Loucy (cell line): ENCODE data around the gene M1AP.

Source experiments
- H2AFZ ChIP-seq: fragments of 200-600 bp; sonication (generic); 2 replicates; pipeline ENCODE4 v1.6.0; 2016; ENCODE audit warnings: antibody characterized with exemption, mild to moderate bottlenecking, low read length, moderate library complexity
- H3F3A ChIP-seq: fragments of 200-600 bp; 2 replicates; pipeline ENCODE4 v1.6.0; 2016; ENCODE audit warnings: antibody characterized with exemption, low read depth, mild to moderate bottlenecking
- H3K27me3 ChIP-seq: fragments of 200-600 bp; sonication (generic); 2 replicates; pipeline ENCODE4 v1.6.1; 2014; ENCODE audit warnings: low read length, mild to moderate bottlenecking; ENCODE audit not compliant: insufficient read depth, poor library complexity, severe bottlenecking
- H3K36me3 ChIP-seq: fragments of 200-600 bp; sonication (generic); 2 replicates; pipeline ENCODE4 v1.6.1; 2016; ENCODE audit warnings: low read length; ENCODE audit not compliant: insufficient read depth
- H3K4me1 ChIP-seq: fragments of 200-600 bp; sonication (generic); 2 replicates; pipeline ENCODE4 v1.5.1; 2014; ENCODE audit warnings: low read length, mild to moderate bottlenecking; ENCODE audit not compliant: insufficient read depth, poor library complexity, severe bottlenecking
- H3K4me2 ChIP-seq: fragments of 200-600 bp; sonication (generic); 2 replicates; pipeline ENCODE4 v1.6.0; 2014; ENCODE audit warnings: antibody characterized with exemption, low read length, low read depth, mild to moderate bottlenecking; ENCODE audit not compliant: poor library complexity, severe bottlenecking
- H3K4me3 ChIP-seq: fragments of 200-600 bp; sonication (generic); 2 replicates; pipeline ENCODE4 v1.5.1; 2014; ENCODE audit warnings: low read length, mild to moderate bottlenecking, mixed read lengths; ENCODE audit not compliant: poor library complexity, severe bottlenecking
- H3K79me2 ChIP-seq: fragments of 200-600 bp; sonication (generic); 2 replicates; pipeline ENCODE4 v1.6.1; 2014; ENCODE audit warnings: low read length; ENCODE audit not compliant: insufficient read depth
- H3K9ac ChIP-seq: fragments of 200-600 bp; sonication (generic); 2 replicates; pipeline ENCODE4 v1.6.0; 2014; ENCODE audit warnings: mild to moderate bottlenecking, low read depth, low read length, moderate library complexity; ENCODE audit not compliant: poor library complexity, severe bottlenecking
- H3K9me2 ChIP-seq: fragments of 200-600 bp; sonication (generic); replicated peaks from 2 replicates; pipeline ENCODE4 v1.6.1; 2016; ENCODE audit warnings: low read depth, low read length, mixed read lengths
- H3K9me3 ChIP-seq: fragments of 200-600 bp; sonication (generic); 2 replicates; pipeline ENCODE4 v1.6.1; 2014; ENCODE audit warnings: mild to moderate bottlenecking, antibody characterized with exemption, low read length, low read depth; ENCODE audit not compliant: insufficient read depth
- H4K20me1 ChIP-seq: fragments of 200-600 bp; sonication (generic); 2 replicates; pipeline ENCODE4 v1.6.0; 2014; ENCODE audit warnings: antibody characterized with exemption, low read length, mild to moderate bottlenecking; ENCODE audit not compliant: insufficient read depth, poor library complexity, severe bottlenecking
- EZH2phosphoT487 ChIP-seq: fragments of 200-600 bp; IDR thresholded peaks from 2 replicates; pipeline ENCODE4 v1.6.1; 2018; ENCODE audit warnings: antibody characterized with exemption, mild to moderate bottlenecking, moderate library complexity, borderline replicate concordance
- TF ChIP-seq, protein P1 (sequence below): fragments of 200-600 bp; sonication (generic); conservative IDR thresholded peaks from 2 replicates; pipeline ENCODE4 v1.5.1; 2014; ENCODE audit warnings: mild to moderate bottlenecking, antibody characterized with exemption, low read length

The M1AP gene

DNA sequence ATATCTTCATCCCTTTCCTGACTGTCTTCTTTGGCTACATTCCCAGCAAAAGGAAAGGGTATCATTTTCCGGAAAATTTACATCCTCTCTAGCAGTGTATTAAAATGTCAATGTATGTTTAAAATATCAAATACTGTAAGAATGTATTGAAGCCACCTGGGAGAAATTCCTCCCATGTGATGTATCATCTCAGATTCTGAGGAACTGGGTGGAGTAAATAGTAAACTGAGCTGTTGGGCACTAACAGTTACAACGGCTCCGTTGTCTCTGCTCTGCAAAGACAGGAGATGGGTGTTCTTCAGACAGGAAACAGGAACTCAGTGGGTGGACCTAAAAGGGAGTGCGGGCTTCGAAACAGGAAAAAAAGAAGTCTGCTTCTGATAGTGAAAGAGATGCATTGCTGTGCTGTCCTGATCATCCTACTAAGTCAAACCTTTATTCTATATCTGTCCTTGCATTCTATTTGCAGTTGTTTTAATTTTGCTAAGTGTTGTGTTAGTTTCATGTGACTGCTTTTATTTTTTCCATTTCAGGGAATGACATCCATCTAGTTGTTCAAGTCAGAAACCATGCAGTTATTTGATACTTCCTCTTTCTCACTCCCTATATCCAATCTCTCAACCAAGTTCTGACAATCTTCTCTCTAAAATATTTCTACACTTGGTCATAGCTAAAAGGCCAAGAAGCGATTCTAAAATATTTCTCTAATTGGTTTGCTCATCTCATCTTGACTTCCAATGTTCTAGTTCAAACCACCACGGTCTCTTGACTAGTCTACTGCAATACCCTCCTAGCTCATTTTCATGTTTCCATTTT lies 74.2 kb downstream of the M1AP start:
- H3K9ac ChIP-seq = peak overlapping the region; percentile 61

DNA sequence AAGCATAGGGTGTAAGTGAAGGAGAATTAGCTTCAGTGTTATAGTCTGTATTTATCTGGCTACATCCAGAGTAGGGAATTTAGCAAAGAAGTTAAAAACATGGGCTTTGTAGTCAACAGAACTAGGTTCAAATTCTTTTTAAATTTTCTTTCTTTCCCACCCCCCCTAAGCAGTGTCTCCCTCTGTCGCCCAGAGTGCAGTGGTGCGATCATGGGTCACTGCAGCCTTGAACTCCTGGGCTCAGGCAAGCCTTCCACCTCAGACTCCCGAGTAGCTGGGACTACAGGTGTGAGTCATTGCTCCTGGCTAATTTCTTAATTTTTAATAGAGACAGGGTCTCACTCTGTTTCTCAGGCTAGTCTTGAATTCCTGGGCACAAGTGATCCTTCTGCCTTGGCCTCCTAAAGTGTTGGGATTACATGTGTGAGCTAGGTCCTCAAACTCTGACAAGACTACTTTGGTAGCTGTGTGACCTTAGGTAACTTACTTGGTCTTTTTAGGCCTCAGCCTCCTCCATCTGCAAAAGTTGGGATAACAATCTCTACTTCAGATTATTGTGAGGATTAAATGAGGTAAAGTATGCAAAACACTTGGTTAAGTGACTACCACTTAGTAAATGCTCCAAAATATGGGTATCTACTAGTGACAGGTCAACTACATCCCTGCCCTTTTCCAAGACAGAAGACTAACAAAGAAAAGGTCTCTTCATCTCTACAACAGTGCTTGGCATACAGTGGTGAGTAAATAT lies 75.8 kb downstream of the M1AP start:
- Histone ChIP-seq H3K79me2 (no peaks in the 10 kb centered on the region), H3K4me2 (no peak overlapping the region), H3K4me3 (no peak overlapping the region), H4K20me1 (no peaks in the 10 kb centered on the region), H3K27me3 (no peaks in the 10 kb centered on the region), H3K4me1 (peaks cover 29% of the 10 kb centered on the region), H3K9ac (no peak overlapping the region), H3K36me3 (no peaks in the 10 kb centered on the region), H3K9me3 (no peaks in the 10 kb centered on the region), H2AFZ (no peak overlapping the region), H3K9me2 (no peaks in the 10 kb centered on the region), H3F3A (peaks cover 7% of the 10 kb centered on the region; the same call in 1 of the 2 replicates)
- TF ChIP-seq, protein P1, sequence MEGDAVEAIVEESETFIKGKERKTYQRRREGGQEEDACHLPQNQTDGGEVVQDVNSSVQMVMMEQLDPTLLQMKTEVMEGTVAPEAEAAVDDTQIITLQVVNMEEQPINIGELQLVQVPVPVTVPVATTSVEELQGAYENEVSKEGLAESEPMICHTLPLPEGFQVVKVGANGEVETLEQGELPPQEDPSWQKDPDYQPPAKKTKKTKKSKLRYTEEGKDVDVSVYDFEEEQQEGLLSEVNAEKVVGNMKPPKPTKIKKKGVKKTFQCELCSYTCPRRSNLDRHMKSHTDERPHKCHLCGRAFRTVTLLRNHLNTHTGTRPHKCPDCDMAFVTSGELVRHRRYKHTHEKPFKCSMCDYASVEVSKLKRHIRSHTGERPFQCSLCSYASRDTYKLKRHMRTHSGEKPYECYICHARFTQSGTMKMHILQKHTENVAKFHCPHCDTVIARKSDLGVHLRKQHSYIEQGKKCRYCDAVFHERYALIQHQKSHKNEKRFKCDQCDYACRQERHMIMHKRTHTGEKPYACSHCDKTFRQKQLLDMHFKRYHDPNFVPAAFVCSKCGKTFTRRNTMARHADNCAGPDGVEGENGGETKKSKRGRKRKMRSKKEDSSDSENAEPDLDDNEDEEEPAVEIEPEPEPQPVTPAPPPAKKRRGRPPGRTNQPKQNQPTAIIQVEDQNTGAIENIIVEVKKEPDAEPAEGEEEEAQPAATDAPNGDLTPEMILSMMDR = no peak

More for the DNA sequence above, 74.2 kb downstream of the M1AP start:
- TF ChIP-seq, protein P1 = no peak
- TF ChIP-seq EZH2phosphoT487 = no peak
- Histone ChIP-seq H3K27me3 (no peaks in the 10 kb centered on the region), H3K79me2 (no peaks in the 10 kb centered on the region), H3K4me2 (peak overlapping the region; percentile 75), H3K9me3 (no peaks in the 10 kb centered on the region), H3K36me3 (no peaks in the 10 kb centered on the region), H4K20me1 (no peaks in the 10 kb centered on the region), H3K9me2 (no peaks in the 10 kb centered on the region), H2AFZ (peak overlapping the region; percentile 53), H3K4me3 (peak overlapping the region; percentile 68), H3K4me1 (peaks cover 32% of the 10 kb centered on the region), H3F3A (peaks cover 7% of the 10 kb centered on the region; the same call in 1 of the 2 replicates)

DNA sequence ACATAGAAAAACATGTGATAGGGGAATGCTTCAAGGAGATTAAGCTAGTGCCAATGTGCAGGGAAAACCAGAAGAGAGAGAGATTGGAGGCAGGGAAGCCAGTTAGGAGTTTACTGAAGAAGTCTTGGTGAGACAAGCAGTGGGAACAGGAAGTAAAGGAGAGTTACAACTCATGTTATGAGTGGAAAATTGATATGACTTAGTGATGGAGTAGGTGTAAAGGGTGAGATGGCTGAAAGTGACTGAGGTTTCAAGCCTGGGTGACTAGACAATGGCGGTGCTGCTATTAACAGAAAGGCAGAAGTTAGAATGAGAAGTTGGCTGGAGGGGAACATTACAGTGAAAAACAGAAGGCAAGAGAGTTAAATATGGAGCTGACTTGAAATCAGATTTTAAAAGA lies 77.1 kb downstream of the M1AP start:
- TF ChIP-seq EZH2phosphoT487 = no peak
- TF ChIP-seq, protein P1 = no peak
- no peaks in the 10 kb centered on the region for H3K79me2 ChIP-seq
- no peaks in the 10 kb centered on the region for H3K27me3 ChIP-seq
- H3K4me1 ChIP-seq = peaks cover 20% of the 10 kb centered on the region
- no peak overlapping the region for H3K4me3 ChIP-seq
- H3K9me2 ChIP-seq = no peaks in the 10 kb centered on the region
- H3K4me2 ChIP-seq = no peak overlapping the region
- 0 out of 2 replicates have a peak overlapping the region, but pooled peaks have one; percentile 11 for H2AFZ ChIP-seq
- H3F3A ChIP-seq = peaks cover 7% of the 10 kb centered on the region; the same call in 1 of the 2 replicates
- H3K36me3 ChIP-seq = no peaks in the 10 kb centered on the region
- H4K20me1 ChIP-seq = no peaks in the 10 kb centered on the region
- no peak overlapping the region for H3K9ac ChIP-seq
- no peaks in the 10 kb centered on the region for H3K9me3 ChIP-seq
